Transverse colon (tissue), 4 donors: ENCODE data around the gene CDH13. TPM values are rescaled to one million over a fixed set of nuclear protein-coding genes. Genes with fewer than 3 reads are reported as not detected.

Experiments used
- DNase-seq: peaks from one replicate; pipeline ENCODE4 v3.0.0-alpha.2; 2019
- H3K27ac ChIP-seq, 4 donors: fragments of 200-600 bp; sonication (generic); 2 replicates each; pipeline ENCODE4 v1.5.1; 2016 to 2018; ENCODE audit warnings: inconsistent platforms in 4 of 4
- H3K27me3 ChIP-seq: fragments of 200-600 bp; sonication (generic); 2 replicates; pipeline ENCODE4 v1.5.1; 2017; ENCODE audit warnings: inconsistent platforms
- H3K36me3 ChIP-seq, 4 donors: fragments of 200-600 bp; sonication (generic); 2 replicates each; pipeline ENCODE4 v1.5.1; 2017 to 2019; ENCODE audit warnings: inconsistent platforms in 4 of 4
- H3K4me1 ChIP-seq, 4 donors: fragments of 200-600 bp; sonication (generic); 2 replicates each; pipeline ENCODE4 v1.5.1; 2017 to 2020; ENCODE audit warnings: inconsistent platforms in 4 of 4
- H3K4me3 ChIP-seq, 4 donors: fragments of 200-600 bp; sonication (generic); 1 replicate in 1 of 4; 2 replicates in 3 of 4; pipeline versions ENCODE4 v1.5.1 to v1.6.1; 2017 to 2019; ENCODE audit warnings: inconsistent platforms in 4 of 4
- H3K9me3 ChIP-seq, 2 donors: fragments of 200-600 bp; sonication (generic); 2 replicates each; pipeline ENCODE4 v1.5.1; 2017 to 2019; ENCODE audit warnings: inconsistent platforms in 2 of 2
- EP300 ChIP-seq: sonication (generic); formaldehyde crosslinking; IDR thresholded peaks from one replicate; pipeline ENCODE4 v1.6.1; 2017; ENCODE audit warnings: antibody characterized with exemption, low read depth
- POLR2A ChIP-seq: fragments of 450-650 bp; IDR thresholded peaks from one replicate; pipeline ENCODE4 v1.6.1; 2016; ENCODE audit warnings: antibody characterized with exemption, mild to moderate bottlenecking, moderate library complexity
- POLR2AphosphoS5 ChIP-seq, 3 donors: sonication (generic); formaldehyde crosslinking; IDR thresholded peaks; one replicate each; pipeline ENCODE4 v1.6.1; 2016; ENCODE audit warnings: antibody characterized with exemption in 3 of 3
- WGBS, 2 donors: methylation state at CpG; one replicate each; pipeline ENCODE4 v1.1.5; 2018; ENCODE audit warnings: low coverage in 1 of 2; 5-methylcytosine and 5-hydroxymethylcytosine counted together
- in situ Hi-C, 4 donors: fragments of 200-750 bp; cut with MboI; loops; one replicate each; pipeline versions ENCODE4 v1.15.0 to v1.15.1; 2017; ENCODE audit warnings: low sequenced_read_pairs in 3 of 4, low pct_ligation_motif_present in 1 of 4, low pct_unique_long_range_greater_than_20kb in 1 of 4
- intact Hi-C: fragments of 100-400 bp; cut with DNase I; formaldehyde crosslinking; loops from one replicate; pipeline ENCODE4 v1.15.1; 2023; ENCODE audit warnings: low total_unique reads
- total RNA-seq, 4 donors: library from RNA; depleted of rRNA; stranded (reverse); fragments of >200 nt; gene quantifications; one replicate each; pipeline ENCODE4 v1.1.0, GENCODE V29; 2016
- TF ChIP-seq, protein P1 (sequence below), 5 experiments: fragments of 200-600 bp in 3 of 5; fragments of 450-650 bp in 2 of 5; sonication (generic) in 3 of 5; IDR thresholded peaks; 1 replicate in 2 of 5; 2 replicates in 3 of 5; pipeline ENCODE4 v1.5.1; 2016 to 2017; ENCODE audit warnings: antibody characterized with exemption in 5 of 5, inconsistent platforms in 3 of 5, mild to moderate bottlenecking in 2 of 5, moderate library complexity in 1 of 5

Gene CDH13
- total RNA-seq, 4 donors from 2014 or later: 3.8 to 28.1 (median 5.8) TPM

DNA sequence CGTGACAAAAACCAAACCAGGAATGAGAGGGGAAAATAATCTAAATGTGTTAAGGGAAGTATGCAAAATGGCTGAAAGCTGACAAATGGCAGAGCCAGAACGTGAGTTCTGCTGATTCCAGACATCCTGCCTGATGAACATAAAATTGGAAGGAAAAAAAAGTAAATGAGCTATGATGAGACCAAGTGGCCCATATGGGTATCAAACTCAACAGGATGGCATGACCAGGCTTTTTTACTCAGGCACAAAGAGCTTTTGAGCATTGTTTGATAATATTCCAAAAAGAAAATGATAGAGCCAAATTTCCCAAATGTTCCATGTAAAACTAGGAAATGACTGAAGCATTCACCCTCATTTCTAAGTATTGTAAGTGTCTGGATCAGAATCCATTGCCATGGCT is 449.2 kb downstream of the CDH13 start:
- Histone ChIP-seq H3K9me3 (no peaks in the 10 kb centered on the region), H3K27ac (no peak overlapping the region), H3K27me3 (peaks cover 4% of the 10 kb centered on the region), H3K4me3 (no peak overlapping the region), H3K36me3 (no peaks in the 10 kb centered on the region), H3K4me1 (no peaks in the 10 kb centered on the region)
- no peak for DNase-seq
- in situ Hi-C loops (no loop called here), intact Hi-C loops (no loop called here)
- 51 to 54% methylated on average over 2 of the region's 2 CpGs for WGBS, 2 donors
- no peak for TF ChIP-seq EP300
- TF ChIP-seq, protein P1, sequence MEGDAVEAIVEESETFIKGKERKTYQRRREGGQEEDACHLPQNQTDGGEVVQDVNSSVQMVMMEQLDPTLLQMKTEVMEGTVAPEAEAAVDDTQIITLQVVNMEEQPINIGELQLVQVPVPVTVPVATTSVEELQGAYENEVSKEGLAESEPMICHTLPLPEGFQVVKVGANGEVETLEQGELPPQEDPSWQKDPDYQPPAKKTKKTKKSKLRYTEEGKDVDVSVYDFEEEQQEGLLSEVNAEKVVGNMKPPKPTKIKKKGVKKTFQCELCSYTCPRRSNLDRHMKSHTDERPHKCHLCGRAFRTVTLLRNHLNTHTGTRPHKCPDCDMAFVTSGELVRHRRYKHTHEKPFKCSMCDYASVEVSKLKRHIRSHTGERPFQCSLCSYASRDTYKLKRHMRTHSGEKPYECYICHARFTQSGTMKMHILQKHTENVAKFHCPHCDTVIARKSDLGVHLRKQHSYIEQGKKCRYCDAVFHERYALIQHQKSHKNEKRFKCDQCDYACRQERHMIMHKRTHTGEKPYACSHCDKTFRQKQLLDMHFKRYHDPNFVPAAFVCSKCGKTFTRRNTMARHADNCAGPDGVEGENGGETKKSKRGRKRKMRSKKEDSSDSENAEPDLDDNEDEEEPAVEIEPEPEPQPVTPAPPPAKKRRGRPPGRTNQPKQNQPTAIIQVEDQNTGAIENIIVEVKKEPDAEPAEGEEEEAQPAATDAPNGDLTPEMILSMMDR (IDR thresholded peaks at IDR 0.05): no peak

DNA sequence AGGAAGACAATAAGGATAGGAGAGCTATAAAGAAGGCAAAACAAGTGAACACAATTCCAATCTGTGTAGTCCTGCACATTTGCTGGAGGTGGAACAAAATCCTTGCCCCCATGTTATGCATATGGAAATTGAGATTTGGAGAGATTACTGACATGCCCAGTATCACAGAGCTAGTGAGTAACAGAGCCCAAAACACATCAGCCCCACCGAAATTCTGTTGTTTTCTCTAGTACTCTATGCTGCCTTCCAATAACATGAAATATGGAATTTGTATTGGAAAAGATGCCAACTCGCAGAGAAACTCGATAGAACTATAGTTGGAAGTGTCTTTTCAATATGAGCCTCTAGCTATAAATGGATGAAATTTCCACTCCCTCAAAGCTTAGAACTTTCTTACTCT is 456.6 kb downstream of the CDH13 start:
- in situ Hi-C loops: no loop called here

DNA sequence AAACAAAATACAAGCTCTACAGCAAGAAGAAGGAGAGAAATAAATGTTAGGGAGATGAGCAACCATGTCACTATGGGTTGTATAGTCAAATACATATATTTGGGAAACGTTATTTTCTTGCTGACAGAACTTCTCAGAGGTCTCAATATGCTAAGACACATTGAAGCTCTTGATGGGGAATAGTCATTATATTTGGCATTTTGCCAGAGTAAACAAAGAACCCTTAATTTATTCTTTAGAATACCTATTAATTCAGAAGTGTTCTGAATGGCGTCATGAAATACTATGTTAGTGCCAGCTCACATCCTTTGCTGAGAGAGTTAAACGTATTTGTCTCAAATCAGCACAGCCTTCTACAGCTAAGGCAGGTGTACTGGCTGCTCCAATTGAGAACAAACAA is 458.9 kb downstream of the CDH13 start:
- H3K27me3 ChIP-seq: no peaks in the 10 kb centered on the region
- 55 to 63% methylated on average over 3 of the region's 3 CpGs for WGBS, 2 donors

More for the DNA sequence above, 456.6 kb downstream of the CDH13 start:
- no peak for DNase-seq
- no peak overlapping the region for H3K27ac ChIP-seq
- H3K27me3 ChIP-seq: no peaks in the 10 kb centered on the region
- H3K4me3 ChIP-seq: no peak overlapping the region
- intact Hi-C loops: no loop called here
- no peaks in the 10 kb centered on the region for H3K36me3 ChIP-seq
- no peaks in the 10 kb centered on the region for H3K4me1 ChIP-seq
- TF ChIP-seq, protein P1 (IDR thresholded peaks at IDR 0.05): no peak
- TF ChIP-seq POLR2AphosphoS5 (IDR thresholded peaks at IDR 0.05): no peak
- no peaks in the 10 kb centered on the region for H3K9me3 ChIP-seq
- 72 to 80% methylated on average over 3 of the region's 3 CpGs for WGBS, 2 donors

DNA sequence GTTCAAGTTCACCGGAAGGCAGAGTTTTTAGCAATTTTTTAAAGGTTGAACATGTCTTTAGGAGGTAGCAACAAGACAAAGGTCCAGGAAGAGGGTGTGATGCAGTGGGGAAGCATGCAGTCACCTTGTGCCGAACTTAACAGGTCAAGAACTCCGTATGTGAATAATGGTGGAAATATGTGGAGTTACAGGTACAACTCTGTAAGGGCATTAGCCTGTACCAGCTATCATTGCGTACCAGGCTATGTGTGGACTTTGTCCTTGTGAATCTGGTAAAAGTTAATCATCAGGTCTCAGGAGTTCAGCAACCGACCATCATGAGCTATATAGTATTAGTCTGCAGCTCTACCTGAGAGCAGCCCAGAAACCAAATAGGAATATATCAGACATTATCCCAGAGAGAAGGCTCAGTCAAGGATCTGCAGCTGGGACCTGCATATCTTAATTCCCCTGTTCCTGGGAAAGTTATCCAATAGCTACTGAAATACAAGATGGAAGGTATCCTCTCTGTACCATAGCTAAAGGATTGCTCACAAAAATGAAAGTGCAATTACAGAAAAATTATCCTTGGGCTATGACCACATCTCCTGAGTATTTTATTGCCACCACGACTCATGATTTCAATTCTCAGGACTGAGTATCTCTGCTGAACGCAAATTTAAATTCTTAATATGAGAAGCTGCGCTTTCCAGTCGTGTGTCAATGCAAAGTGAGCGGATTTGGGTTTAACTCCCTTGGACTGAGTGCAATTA is 469.3 kb downstream of the CDH13 start:
- no peaks in the 10 kb centered on the region for H3K36me3 ChIP-seq
- peaks cover 0 to 9% of the 10 kb centered on the region in 2 donors for H3K9me3 ChIP-seq
- no peaks in the 10 kb centered on the region for H3K4me1 ChIP-seq
- H3K27me3 ChIP-seq: no peaks in the 10 kb centered on the region
- in situ Hi-C loops (no loop called here), intact Hi-C loops (no loop called here)
- no peak for TF ChIP-seq POLR2A
- H3K27ac ChIP-seq: no peak overlapping the region
- no peak overlapping the region for H3K4me3 ChIP-seq
- 61 to 75% methylated on average over 7 to 10 of the region's 10 CpGs for WGBS, 2 donors
- no peak for DNase-seq

More for the DNA sequence above, 458.9 kb downstream of the CDH13 start:
- Histone ChIP-seq H3K9me3 (no peaks in the 10 kb centered on the region), H3K4me3 (no peak overlapping the region), H3K27ac (no peak overlapping the region), H3K36me3 (no peaks in the 10 kb centered on the region), H3K4me1 (no peaks in the 10 kb centered on the region)
- no peak for DNase-seq
- TF ChIP-seq EP300 (no peak), POLR2AphosphoS5 (IDR thresholded peaks at IDR 0.05) (no peak), POLR2A (no peak)
- TF ChIP-seq, protein P1 (IDR thresholded peaks at IDR 0.05): no peak
- intact Hi-C loops: no loop called here
- in situ Hi-C loops: no loop called here

DNA sequence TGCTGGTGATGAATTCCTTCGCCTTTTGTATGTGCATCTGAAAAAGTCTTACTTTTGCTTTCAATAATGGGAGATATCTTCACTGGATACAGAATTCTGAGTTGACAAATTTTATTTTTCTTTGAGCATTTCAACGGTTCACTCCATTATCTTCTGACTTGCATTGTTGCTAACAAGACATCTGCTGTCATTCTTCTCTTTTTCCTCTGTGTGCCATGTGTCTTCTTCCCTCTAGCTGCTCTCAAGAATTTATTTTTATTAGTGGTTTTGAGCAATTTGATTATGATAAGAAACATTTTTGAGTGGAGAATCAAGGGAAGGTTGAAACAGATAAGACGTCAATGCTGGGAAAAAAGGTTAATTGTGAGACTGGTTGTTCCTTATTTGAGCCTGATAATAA is 471.8 kb downstream of the CDH13 start:
- intact Hi-C loops (no loop called here), in situ Hi-C loops (no loop called here)
- Histone ChIP-seq H3K36me3 (no peaks in the 10 kb centered on the region), H3K4me1 (no peaks in the 10 kb centered on the region), H3K9me3 (peaks cover 0 to 9% of the 10 kb centered on the region in 2 donors), H3K27ac (no peak overlapping the region), H3K27me3 (no peaks in the 10 kb centered on the region), H3K4me3 (no peak overlapping the region)
- DNase-seq: no peak
- WGBS, 2 donors: 85 to 93% methylated on average over 3 of the region's 3 CpGs
- TF ChIP-seq POLR2AphosphoS5 (IDR thresholded peaks at IDR 0.05) (no peak), POLR2A (no peak), EP300 (no peak)
- TF ChIP-seq, protein P1 (IDR thresholded peaks at IDR 0.05): no peak
